ENCODE data around the gene LETM1.
"Not testable (repeated sequence)": the region's sequence is repeated elsewhere in the genome, so short reads cannot be mapped to it uniquely, and the experiment has no call there.

LETM1 gene

GRCh38 chr4:1852904-1853623 is 2.9 kb downstream of the LETM1 start:
- DNase-seq (ENCODE audit: low read depth in 1 of 2, low spot score in 1 of 2), result no peak

DNA sequence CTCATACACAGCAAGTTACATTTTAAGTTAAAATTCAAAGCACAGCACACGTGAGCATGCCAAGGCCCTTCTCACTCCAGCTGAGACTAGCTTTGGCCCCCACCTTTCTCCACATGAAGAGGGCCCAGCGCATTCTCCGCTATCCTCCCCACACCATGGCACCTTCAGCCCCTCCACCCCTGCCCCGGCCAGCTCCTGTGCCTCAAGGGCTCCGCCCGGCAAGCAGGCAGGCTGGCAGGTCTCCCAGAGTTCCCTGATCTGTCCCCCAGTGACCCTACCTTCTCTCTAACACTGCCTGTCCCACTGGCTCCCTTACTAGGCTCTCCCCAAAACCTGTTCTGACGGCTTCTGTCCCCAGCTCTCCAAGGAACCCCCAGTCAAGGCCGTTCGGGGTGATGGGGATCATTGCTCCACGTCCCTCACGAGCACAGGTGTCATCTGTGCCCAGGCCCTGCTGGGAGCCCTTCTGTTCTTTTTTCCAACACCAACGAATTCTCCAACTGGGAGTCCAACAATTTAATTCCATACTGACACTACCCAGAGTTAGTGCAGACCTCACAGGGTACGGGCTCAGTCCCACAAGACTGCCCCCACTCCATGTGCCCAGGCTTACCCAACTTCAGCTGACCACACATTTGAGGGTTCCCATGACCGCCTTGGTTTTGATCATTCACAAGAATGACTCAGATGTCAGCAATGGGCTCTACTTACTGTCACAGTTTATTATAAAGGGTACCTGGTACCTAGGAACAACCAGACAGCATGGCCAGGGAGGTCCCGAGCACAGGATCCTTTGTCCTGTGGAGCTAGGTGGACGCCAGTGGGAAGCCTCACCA is 4.2 kb downstream of the LETM1 start:
- no peak for DNase-seq (ENCODE audit: low read depth in 1 of 2, low spot score in 1 of 2)

- no peak for DNase-seq (ENCODE audit: low read depth in 1 of 2, low spot score in 1 of 2)
Measured at GRCh38 chr4:1851160-1851559, 4.8 kb downstream of the LETM1 start.

DNA sequence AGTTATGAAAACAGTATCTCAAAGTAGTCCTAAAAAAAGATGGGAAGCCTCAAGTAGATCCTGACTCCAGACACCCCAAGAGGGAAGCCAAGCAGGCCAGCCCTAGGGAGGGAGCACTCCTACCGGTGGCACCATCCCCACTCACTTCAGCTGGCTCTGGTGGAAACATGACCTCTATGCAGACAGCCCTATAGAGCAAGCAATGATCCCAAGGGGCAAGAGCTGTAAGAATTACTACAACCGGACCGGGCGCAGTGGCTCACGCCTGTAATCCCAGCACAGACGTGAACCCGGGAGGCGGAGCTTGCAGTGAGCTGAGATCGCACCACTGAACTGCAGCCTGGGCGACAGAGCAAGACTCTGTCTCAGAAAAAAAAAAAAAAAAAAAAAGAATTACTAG is 5.7 kb downstream of the LETM1 start:
- DNase-seq (ENCODE audit: low read depth in 1 of 2, low spot score in 1 of 2), result no peak

- no peak for DNase-seq (ENCODE audit: low read depth in 1 of 2, low spot score in 1 of 2)
Measured at GRCh38 chr4:1846580-1846979, 9.4 kb downstream of the LETM1 start.

- not testable (repeated sequence) for DNase-seq (ENCODE audit: low read depth in 1 of 2, low spot score in 1 of 2)
Measured at GRCh38 chr4:1844618-1845017, 11.3 kb downstream of the LETM1 start.

DNA sequence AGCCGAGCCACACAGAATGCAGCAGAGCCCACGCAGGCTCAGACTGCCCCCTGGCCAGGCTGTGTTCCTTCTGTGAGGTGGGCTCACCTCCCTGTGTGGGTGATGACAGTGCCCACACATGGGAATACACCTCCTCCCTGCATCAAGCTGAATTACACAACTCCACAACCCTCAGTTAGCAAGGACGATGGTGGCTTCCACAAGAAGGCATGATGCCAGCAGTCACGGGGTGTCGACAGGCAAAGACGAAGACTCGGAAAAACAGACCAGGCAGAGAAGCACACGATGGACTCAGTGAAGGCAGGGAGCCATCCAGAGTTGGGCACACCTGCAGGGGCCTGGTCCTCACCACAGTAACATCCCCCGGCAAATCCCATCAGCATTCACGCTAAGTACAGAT is 12.1 kb downstream of the LETM1 start:
- DNase-seq (ENCODE audit: low read depth in 1 of 2, low spot score in 1 of 2), result no peak

- DNase-seq (ENCODE audit: low read depth in 1 of 2, low spot score in 1 of 2), result no peak
Measured at GRCh38 chr4:1842993-1843448, 12.9 kb downstream of the LETM1 start.

- DNase-seq (ENCODE audit: low read depth in 1 of 2, low spot score in 1 of 2), result no peak
Measured at GRCh38 chr4:1842339-1842895, 13.5 kb downstream of the LETM1 start.

GRCh38 chr4:1841887-1842210 is 14.1 kb downstream of the LETM1 start:
- DNase-seq (ENCODE audit: low read depth in 1 of 2, low spot score in 1 of 2), result no peak

- no peak for DNase-seq (ENCODE audit: low read depth in 1 of 2, low spot score in 1 of 2)
Measured at GRCh38 chr4:1841201-1841886, 14.6 kb downstream of the LETM1 start.

DNA sequence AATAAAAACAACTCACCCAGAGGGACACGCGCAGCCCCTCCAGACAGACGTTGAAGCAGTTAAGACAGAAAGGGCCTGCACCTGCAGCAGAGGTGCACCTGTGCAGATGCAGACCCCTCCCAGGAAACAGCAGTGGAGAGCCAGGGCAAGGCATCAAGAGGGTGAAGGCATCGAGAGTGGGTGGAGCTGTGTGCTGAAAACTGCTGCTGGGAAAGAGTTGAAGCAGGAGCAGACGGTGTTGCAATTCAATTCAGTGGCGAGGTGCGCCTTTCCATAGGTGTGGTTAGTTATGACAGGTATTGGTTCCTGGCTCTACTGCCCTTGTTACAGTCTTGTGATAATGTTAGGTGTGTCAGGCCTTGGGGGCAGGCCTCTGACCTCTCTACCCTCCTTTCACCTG is 16.7 kb downstream of the LETM1 start:
- no peak for DNase-seq (ENCODE audit: low read depth in 1 of 2, low spot score in 1 of 2)

- DNase-seq (ENCODE audit: low read depth in 1 of 2, low spot score in 1 of 2), result no peak
Measured at GRCh38 chr4:1837069-1837468, 18.9 kb downstream of the LETM1 start.

GRCh38 chr4:1836650-1837049 is 19.3 kb downstream of the LETM1 start:
- no peak for DNase-seq (ENCODE audit: low read depth in 1 of 2, low spot score in 1 of 2)

GRCh38 chr4:1835836-1836235 is 20.1 kb downstream of the LETM1 start:
- DNase-seq (ENCODE audit: low read depth in 1 of 2, low spot score in 1 of 2), result not testable (repeated sequence)

DNA sequence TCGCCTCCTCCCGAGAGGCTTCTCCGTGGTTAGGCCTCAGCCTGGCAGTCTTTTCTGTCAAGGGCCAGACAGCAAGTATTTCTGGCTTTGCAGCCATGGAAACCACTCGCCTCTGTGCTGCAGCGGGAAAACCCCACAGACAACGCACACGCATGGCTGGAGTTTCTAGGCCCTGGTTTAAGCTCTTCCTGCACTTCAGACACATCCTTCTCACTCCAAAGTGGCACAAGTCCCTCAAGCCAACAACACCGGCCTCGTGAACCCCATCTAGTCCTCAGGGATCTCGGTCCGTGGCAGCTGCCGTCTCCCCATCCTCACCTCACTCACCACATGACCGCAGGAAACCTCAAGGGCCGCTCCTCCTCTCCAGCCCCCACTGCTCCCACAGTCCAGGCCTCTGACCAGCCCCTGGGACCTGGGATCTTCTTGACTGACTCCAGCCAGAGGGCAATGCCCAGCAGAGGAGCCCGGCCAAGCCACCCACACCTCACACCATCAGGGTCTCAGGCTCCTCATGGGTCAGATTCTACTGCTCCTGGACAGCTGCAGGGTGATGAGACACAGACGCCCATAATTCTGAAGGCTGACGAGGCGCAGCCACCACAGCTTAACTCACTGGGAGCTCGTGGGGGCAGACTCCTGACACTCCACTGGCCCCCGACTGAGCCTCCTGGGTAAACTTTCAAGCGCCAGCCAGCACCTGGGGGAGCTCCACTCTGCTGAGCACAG is 21.7 kb downstream of the LETM1 start:
- no peak for DNase-seq (ENCODE audit: low read depth in 1 of 2, low spot score in 1 of 2)

DNA sequence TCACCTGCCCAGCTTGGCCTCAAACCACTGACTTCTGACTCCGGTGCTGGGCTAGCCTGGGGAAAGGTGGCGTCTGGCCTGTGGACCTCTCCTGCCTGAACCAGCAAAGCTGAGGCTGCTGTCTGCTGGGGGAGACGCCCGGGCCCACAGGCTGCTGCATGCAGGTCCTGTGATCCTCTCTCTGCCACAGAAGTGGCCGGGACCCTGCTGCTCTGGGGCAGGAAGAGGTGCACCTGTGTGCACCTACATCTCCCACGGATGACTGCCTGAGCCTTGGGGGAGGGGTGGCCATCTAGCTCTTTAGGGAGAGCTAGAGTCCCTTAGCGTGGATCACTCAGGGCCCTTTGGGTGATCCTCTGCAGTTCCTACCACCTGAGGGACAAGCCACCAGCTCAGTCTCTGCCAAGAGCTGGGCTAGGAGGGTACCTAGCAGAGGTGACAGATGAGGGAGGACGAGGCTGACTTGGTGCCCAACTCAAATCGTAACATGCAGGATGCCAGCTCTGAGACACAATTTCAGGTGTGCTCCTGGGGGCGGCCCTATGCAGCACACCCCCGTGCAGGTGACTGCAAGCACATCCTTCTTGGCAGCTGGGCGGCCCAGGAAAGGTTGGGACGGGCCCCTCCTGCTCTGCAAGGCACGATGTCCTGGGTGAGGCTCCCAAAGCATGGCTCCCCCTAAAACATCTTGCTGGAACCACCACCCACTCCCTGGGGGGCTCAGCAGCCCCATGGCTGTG is 22.5 kb downstream of the LETM1 start:
- no peak for DNase-seq (ENCODE audit: low read depth in 1 of 2, low spot score in 1 of 2)

DNA sequence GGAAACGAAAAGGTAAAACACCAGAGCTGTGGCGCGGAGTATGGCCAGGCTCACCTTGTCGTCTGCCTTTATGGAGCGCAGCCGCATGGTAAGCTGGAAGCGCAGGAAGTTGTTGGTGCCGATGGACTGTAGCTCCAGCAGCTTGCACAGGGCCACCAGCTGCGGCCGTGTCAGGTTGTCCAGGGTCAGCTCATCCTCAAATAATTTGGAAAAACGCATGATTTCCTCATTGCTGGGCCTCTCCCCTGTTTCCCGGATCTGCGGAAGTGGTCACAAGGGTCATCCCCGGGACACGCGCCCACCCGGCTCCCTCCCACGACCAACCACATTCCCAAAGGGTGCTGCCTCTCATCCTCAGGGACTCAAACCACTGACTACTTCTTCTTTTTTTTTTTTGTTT is 23.3 kb downstream of the LETM1 start:
- DNase-seq (ENCODE audit: low read depth in 1 of 2, low spot score in 1 of 2), result no peak

GRCh38 chr4:1831331-1831730 is 24.6 kb downstream of the LETM1 start:
- no peak for DNase-seq (ENCODE audit: low read depth in 1 of 2, low spot score in 1 of 2)

- DNase-seq (ENCODE audit: low read depth in 1 of 2, low spot score in 1 of 2), result no peak
Measured at GRCh38 chr4:1830642-1831228, 25.2 kb downstream of the LETM1 start.

Measured in stimulated activated CD4-positive, alpha-beta T cell treated with anti-CD3 and anti-CD28 coated beads, Interleukin-15, amount 100 ng/mL, for 1 hour (primary cell).